ENCODE data around the gene ABLIM1.

Gene ABLIM1

DNA sequence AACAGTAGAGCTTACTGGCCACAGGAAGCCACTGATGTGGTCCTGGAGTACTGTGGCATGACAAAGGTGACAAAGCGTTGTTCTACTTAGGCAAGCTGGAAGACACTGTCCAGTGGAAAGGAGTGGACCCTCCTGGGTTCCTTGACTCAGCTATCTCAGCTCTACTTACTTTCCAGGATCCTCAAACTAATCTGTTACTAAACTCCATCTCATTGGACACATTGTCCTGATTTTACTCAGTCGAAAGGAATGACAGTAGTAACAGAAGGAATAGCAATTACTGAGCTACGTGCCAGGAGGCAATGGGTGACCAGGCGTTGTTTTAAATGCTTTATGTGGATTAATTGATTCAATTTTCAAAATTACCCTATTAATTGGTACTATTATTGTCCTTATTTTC, 41.6 kb downstream of the ABLIM1 start:
- DNase-seq, result no peak

GRCh38 chr10:114616103-114616502, 42.0 kb downstream of the ABLIM1 start:
- no peak for DNase-seq

DNA sequence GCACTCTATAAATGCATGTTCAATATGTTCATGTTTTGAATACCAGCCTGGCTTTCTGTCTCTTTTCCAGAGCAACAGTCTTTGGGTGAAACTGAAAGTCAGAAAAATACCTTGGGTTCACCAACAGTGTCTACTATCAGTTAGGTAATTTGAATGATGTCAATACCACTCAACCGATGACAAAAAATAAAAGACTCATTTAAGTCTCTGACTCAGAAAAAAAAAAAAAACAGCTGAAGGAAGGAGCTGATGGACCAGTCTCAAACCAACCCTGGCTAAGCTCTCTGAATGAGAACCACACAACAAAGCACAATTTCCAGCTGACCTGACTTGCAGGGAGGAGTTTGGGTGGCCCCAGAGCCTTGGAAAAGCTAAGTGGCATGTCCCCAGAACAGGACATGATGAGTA, 42.5 kb downstream of the ABLIM1 start:
- no peak for DNase-seq

- DNase-seq, result no peak
These were observed 44.7 kb downstream of the ABLIM1 start for GRCh38 chr10:114613237-114613979.

DNA sequence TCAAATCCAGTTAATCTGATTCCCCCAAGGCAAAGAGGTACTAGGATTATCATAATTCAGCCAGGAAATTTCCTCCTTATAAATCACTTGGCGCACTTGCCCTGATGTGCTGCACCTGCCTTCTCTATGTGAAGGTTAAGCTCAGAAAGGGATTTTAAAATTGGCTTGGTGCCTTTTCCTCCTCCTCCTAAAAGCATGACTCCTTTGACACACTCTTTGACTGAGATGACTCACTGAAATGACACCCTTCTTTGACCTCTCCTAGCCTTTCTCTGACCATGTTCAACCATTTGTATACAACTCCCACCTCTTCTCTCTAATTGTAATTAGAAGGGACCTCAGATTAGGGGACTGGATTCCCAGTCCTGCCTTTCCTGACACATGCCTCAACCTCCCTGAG, 46.5 kb downstream of the ABLIM1 start:
- no peak for DNase-seq

- no peak for DNase-seq
These were observed 48.3 kb downstream of the ABLIM1 start for GRCh38 chr10:114609518-114610426.

DNA sequence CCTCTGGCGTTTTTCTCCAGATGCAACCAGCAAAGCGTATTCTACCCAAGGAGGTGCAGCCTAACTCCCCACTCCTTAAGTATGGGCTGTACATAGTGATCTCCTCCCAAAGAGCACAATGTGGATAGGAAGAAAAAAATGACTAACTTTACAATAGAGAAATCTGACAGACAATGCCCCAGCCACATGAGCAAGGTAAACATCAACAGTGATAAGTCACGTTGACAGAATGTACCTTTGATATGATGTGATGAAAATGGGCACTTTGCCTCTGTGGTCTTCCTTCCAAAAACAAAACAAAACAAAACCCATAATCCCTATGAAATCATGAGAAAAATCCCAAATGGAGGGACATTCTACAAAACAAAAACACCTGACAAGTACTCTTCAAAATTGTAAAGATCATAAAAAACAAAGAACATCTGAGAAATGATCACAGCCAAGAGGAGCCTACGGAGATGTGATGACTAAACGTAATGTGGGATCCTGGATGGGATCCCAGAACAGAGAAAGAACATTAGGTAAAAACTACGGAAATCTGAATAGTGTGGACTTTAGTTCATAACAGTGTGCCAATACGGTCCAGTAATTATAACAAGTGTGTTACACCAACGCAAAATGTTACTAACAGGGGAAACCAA, 50.6 kb downstream of the ABLIM1 start:
- no peak for DNase-seq

DNA sequence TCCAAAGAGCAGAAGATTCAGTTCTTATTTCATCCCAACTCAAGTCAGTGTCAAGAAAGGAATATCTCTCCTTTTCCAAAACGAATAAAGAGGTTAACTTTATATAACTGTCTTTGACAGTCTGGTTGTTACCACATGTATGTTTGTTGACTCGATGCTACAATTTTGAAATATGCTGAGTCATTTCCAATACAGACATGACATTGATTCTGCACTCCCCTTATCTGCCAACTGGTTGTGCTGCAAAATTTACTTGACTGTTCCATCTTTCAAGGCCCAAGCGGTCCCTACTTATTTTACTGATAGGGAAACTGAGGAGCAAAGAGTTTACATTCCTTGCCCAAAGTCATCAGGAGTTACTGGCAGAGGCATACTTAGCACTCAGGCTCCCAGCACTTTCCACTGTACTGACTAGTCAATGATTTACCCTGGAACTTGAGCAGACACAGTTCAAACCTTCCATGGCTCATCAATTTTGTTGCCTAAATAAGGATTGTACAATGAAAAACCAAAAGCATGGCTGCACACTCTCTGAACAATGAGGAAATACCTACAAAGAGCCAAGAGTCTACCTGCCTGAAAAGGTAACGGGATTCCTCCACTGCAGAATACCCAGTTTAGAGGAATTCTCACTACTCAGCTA, 52.8 kb downstream of the ABLIM1 start:
- no peak for DNase-seq

DNA sequence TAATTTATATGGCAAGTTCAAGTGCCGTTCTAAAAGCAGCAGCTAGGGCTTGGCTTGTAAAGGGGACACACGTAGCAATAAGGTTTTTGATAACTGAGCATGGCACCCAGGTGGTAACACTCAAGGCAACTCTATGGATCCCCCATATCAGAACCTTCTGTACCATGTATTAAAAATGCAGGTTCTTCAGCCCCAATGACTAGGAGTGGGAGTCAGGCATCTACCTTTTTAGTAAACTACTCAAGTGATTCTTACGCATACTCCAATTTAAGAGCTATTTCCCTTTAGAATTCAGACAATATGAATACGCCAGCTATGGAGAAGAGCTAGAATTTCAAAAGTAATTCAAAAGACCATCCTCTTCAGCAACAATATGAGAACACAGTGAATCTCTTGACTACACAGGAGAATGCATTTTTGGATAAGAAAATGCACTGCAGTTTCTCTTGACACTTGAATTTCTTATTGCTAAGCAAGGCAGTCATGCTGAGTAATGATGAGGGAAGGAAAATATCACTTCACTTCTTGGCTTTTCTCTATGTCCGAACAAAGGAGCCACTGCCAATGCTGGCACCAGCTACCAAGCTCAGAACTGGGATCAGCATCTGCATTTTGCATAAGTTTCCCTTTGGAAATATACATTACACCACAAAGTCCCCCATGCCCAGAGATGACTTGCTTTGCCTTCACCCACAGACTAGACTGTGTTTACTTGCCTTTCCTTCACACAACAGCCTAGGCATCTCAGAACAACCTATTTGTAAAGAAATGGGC, 53.5 kb downstream of the ABLIM1 start:
- DNase-seq, result no peak

DNA sequence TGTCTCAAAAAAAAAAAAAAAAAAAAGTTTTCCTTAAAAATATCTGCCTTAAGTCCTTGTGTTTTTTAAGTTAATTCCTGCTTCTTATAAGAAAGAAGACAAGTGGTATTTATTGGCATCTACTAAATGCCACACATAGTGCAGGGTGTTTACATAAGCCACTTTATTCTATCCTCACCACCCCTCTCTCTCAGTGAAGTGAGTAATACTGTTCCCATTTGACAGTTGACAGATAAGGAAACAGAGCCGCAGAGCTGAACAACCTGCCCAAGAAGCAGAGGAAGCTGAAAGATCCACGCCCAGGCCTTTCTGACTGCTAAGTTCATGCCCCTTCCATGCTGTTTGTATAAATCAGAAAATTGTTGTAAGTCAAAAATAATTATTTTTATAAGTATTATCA, 54.1 kb downstream of the ABLIM1 start:
- no peak for DNase-seq

DNA sequence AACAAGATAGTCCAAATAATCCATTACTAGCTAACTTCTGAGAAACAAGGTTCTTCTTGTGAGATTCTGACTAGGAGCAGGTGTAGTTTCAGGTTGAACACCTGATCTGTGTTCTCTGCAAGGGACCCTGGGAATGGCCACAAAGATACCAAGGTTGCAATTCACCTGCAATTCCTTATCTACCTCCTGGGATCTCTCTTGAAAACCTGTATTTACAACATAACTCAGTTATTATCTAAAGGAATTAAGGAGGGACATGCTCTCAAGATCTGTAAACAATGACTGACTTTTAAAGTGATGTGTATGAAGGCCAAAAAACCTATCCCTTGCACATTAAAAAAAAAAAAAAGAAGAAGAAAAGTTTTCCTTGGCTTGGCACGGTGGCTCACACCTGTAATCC, 54.8 kb downstream of the ABLIM1 start:
- DNase-seq, result no peak

GRCh38 chr10:114600057-114600456, 58.0 kb downstream of the ABLIM1 start:
- DNase-seq, result no peak

- no peak for DNase-seq
These were observed 61.3 kb downstream of the ABLIM1 start for GRCh38 chr10:114596793-114597192.

- DNase-seq, result no peak
These were observed 64.1 kb downstream of the ABLIM1 start for GRCh38 chr10:114593816-114594468.

DNA sequence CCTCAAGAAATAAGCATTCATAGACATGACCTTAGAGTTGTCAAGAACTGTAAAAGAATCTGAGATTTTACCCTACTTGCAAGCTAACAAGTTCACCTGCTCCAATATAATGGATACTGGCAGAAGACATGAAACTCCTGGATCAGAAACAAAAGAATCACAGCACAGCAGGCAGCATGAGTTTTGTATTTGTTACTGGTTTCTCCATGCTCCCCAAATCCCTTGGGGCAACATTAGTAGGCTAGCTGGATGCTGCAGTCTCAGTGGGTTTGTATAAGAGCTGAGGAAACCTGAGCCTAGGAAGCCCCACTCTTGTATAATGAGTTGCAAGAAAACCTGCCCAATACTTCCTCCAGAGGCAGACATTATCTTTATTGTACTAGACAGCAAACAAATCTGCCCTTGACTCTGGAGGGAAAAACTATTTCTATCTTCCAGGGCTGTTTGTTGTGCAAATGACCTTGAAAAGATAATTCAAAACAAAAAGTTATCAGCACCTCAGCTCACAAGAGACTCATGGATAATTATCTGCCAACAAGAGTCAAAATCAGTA, 64.8 kb downstream of the ABLIM1 start:
- DNase-seq, result no peak

- DNase-seq, result no peak
These were observed 67.1 kb downstream of the ABLIM1 start for GRCh38 chr10:114590993-114591392.

DNA sequence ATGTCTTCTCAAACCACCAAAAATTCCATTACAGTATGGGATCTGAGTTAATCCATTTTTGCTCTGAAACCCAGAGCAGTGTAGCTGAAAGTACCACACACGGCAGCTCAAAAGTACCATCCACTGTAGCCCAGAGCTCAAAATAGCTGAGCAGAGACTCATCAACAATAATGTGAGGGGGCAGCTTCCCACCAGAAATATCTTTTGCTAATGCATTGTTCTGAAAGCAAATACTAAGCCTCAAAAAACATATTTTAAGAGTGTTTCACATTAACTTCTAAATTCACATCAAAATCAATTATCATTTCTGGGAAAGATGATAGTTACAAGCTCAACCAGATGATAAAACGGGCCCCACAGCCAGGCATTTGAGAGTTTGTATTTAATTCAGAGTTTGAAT, 73.7 kb downstream of the ABLIM1 start:
- no peak for DNase-seq

GRCh38 chr10:114581071-114581470, 77.0 kb downstream of the ABLIM1 start:
- no peak for DNase-seq

DNA sequence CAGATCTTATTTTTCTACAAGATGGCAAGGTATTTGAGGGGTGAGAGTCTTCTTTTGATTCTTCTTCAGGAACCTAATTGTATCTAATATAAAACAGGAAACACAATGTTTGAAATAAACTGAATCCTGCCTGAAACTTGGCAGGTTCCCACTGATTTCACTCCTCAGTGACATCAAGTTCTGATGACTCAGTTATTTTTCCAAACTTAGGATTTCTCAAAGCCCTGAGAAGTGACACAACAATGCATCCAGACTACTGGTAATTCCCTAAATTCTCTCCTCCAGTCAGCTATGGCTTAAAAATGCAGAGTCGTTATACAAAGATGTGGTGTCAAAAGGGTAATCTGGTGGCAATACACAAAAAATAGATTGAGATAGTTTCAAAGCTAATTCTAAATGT, 80.9 kb downstream of the ABLIM1 start:
- no peak for DNase-seq

DNA sequence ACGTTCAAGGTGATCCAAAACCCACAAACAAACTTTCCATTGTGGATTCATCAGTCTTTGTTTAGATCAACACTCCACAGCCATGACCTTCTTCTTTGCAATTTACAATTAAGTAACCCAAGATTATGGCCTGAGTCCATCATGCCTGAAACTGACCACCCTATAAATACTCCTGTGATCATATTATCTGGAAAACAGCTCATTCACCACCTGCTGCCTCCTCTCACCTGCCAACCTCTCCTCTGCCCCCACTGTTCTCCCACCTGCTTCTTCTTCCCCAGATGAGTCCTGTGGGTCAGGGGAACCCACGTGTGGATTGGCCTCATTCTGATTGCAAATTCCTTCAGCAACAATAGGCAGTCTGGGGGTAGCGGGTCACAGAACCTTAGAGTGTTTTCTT, 81.4 kb downstream of the ABLIM1 start:
- DNase-seq, result no peak

GRCh38 chr10:114576132-114576487, 82.0 kb downstream of the ABLIM1 start:
- no peak for DNase-seq

Data from CD4-positive, alpha-beta T cell treated with Interleukin-17A for 1 hour (primary cell).